NT2/D1 (cell line): ENCODE data around the gene KNCN.

Experiments used
- SUZ12 ChIP-seq: IDR thresholded peaks from 2 replicates; pipeline ENCODE4 v1.6.1; 2011; ENCODE audit not compliant: insufficient read length, insufficient read depth; ENCODE audit errors: extremely low read depth
- YY1 ChIP-seq: IDR thresholded peaks from 2 replicates; pipeline ENCODE4 v1.6.1; 2011; ENCODE audit not compliant: insufficient read length, insufficient read depth
- ZNF274 ChIP-seq: IDR thresholded peaks from 2 replicates; pipeline ENCODE4 v1.6.1; 2011; ENCODE audit warnings: mild to moderate bottlenecking, low read depth, low read length

DNA sequence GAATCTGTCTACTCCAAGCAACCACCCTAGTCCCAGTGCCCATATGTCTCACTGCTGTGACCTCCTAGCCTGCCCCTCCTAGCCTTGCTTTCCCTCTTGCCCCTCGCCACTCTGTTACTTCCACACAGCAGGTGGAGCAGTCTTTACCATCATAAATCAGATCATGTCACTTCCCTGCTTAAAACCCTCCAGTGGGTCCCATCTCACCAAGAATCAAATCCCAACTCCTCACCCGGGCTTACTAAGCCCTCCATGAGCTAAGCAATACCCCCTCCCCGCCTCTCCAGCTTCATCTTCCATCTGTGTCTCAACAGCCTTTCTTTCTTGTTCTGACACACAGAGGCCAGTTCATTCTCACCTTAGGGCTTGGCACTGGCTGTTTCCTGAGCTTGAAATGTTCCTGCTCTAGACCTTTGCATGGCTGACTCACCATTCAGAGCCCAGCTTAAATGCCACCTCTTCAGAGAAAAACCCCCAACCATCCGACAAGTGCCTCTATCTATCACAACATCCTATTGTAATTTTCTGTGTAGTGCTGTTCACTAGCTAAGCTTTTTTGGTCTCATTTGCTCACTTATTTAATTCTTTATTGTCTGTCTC, 22.3 kb downstream of the KNCN start:
- TF ChIP-seq YY1 (no peak), SUZ12 (no peak), ZNF274 (no peak)
